Spinal cord (tissue), 10 donors: Measurements from ENCODE around the gene DDX31. TPM values are rescaled to one million over a fixed set of nuclear protein-coding genes. Genes with fewer than 3 reads are reported as not detected.

ENCODE experiments used
- DNase-seq, 6 donors: peaks; one replicate each; pipeline versions ENCODE4 v3.0.0 to v3.0.0-alpha.2; 2013 to 2015; ENCODE audit warnings: low spot score in 6 of 6, low read depth in 4 of 6
- H3K27ac ChIP-seq: one replicate; pipeline ENCODE4 v1.5.1; 2013; ENCODE audit warnings: low read depth, low read length, control low read depth
- H3K27me3 ChIP-seq: one replicate; pipeline ENCODE4 v1.6.1; 2013; ENCODE audit warnings: low read length; ENCODE audit not compliant: control insufficient read depth, insufficient read depth
- H3K36me3 ChIP-seq: one replicate; pipeline ENCODE4 v1.6.1; 2013; ENCODE audit warnings: low read length; ENCODE audit not compliant: control insufficient read depth, insufficient read depth
- H3K4me1 ChIP-seq: one replicate; pipeline ENCODE4 v1.6.1; 2013; ENCODE audit warnings: low read length; ENCODE audit not compliant: control insufficient read depth, insufficient read depth
- H3K4me3 ChIP-seq: one replicate; pipeline ENCODE4 v1.5.1; 2013; ENCODE audit warnings: low read depth, low read length, control low read depth
- H3K9me3 ChIP-seq: one replicate; pipeline ENCODE4 v1.6.1; 2013; ENCODE audit warnings: low read length; ENCODE audit not compliant: control insufficient read depth, insufficient read depth
- WGBS: methylation state at CpG from one replicate; pipeline ENCODE4 v1.1.5; 2013; ENCODE audit warnings: missing lambda C conversion rate; ENCODE audit not compliant: insufficient coverage; 5-methylcytosine and 5-hydroxymethylcytosine counted together
- polyA plus RNA-seq, 2 donors: library from polyadenylated mRNA; unstranded; fragments of 120-200 nt; gene quantifications; one replicate each; pipeline ENCODE4 v1.2.1, GENCODE V29; 2013; ENCODE audit not compliant: insufficient read length in 2 of 2
- total RNA-seq, 2 donors: library from RNA; depleted of rRNA in 1 of 2; stranded (reverse); fragments of 120-200 nt in 1 of 2; fragments of >200 nt in 1 of 2; gene quantifications; one replicate each; pipeline versions ENCODE4 v1.2.3 to v1.2.4, GENCODE V29; 2013 to 2014
- donor health status: healthy.

DDX31 gene
- total and polyA plus RNA-seq, 4 donors = 10.5 to 17.5 (median 12.4) TPM

DNA sequence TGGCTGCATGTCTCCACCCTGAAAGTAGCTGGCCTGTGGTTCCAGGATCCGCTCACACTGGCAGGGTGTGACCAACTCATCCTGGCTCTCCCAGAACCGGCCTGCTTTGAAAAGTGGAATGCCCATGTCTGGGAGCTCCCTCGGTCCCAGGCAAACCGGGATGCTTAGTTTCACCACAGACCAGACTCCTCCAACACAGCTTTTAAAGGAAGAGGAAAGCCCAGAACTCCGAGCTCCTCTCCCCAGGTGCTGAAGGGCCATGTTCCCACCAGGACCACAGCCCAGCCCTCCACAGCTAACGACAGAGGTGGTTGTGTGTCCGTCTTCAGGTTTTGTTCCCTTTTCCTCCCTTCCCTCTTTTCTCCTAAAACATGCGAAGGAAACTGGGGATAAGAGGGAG lies 38.5 kb upstream of the DDX31 start:
- no peak for DNase-seq
- Histone ChIP-seq H3K4me1 (no peaks in the 10 kb centered on the region), H3K9me3 (no peaks in the 10 kb centered on the region), H3K4me3 (no peak overlapping the region), H3K27ac (no peak overlapping the region), H3K27me3 (no peaks in the 10 kb centered on the region), H3K36me3 (no peaks in the 10 kb centered on the region)
- 100% methylated on average over 4 of the region's 8 CpGs for whole genome bisulfite sequencing

DNA sequence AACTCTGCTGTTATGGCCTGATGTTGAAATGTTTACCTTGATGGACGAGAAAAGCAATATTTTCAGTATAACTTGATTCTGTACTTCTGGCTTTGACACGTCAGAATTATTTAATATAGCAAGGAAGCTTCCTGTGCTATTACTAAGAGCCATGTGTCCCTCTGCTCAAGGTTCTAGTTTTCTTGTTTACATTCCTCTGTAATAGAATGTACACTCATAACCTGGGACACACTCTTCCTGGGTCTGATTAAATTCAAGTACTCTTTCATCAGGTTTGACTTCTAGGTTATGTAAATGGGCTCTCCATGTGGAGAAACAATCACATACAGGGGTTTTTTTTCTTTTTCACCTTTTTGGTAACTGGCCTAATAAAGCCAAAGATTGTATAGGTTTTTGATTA lies 33.6 kb upstream of the DDX31 start:
- H3K27me3 ChIP-seq = no peaks in the 10 kb centered on the region
- WGBS = no CpG with 5 or more reads among the region's 2 CpGs
- H3K36me3 ChIP-seq = no peaks in the 10 kb centered on the region
- H3K4me3 ChIP-seq = no peak overlapping the region
- no peaks in the 10 kb centered on the region for H3K9me3 ChIP-seq
- no peaks in the 10 kb centered on the region for H3K4me1 ChIP-seq
- no peak overlapping the region for H3K27ac ChIP-seq
- DNase-seq = no peak

DNA sequence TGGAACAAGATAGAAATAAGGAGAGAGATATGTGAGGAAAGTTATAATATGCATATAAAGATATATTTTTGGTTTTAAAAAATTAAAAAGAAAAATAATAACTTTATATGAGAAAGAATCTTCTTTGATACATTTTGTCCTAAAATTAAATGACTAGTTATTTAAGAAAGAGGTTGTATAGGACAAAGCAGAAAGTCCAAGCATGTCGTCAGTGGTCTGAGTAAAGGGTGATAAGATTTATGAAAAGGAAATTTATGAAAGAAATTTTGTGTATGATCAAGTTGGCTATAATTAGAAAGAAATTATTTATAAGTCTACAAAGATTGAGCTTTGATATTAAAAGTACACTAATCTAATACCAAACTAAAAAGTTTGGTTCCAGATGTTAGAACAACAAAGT lies 32.5 kb upstream of the DDX31 start:
- Histone ChIP-seq H3K27me3 (no peaks in the 10 kb centered on the region), H3K4me1 (no peaks in the 10 kb centered on the region), H3K27ac (no peak overlapping the region), H3K9me3 (peaks cover under 1% of the 10 kb centered on the region), H3K36me3 (no peaks in the 10 kb centered on the region), H3K4me3 (no peak overlapping the region)
- WGBS = no CpG with 5 or more reads among the region's 1 CpG
- DNase-seq = no peak

DNA sequence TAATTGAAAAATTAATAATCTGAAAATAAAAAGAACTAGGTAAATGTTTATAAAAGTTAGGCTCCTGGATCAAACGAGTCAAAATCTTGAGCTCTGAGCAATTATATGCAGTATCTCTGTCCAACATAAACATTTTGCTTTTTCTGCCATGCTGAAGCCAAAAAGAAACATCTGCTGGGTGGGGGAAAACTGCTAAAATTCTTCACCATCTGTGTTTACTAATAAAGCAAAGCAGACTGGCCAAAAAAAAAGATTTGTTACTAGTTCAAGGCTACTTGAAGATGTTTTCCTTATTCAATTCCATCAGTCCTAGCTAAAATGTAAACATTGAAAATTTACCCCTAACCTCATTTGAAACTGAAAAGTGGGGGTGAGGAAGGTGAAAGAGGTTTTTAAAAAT lies 30.2 kb upstream of the DDX31 start:
- peak in 1 of 6 donors; percentile 68 for DNase-seq
- no CpG with 5 or more reads among the region's 1 CpG for whole genome bisulfite sequencing
- no peak overlapping the region for H3K27ac ChIP-seq

DNA sequence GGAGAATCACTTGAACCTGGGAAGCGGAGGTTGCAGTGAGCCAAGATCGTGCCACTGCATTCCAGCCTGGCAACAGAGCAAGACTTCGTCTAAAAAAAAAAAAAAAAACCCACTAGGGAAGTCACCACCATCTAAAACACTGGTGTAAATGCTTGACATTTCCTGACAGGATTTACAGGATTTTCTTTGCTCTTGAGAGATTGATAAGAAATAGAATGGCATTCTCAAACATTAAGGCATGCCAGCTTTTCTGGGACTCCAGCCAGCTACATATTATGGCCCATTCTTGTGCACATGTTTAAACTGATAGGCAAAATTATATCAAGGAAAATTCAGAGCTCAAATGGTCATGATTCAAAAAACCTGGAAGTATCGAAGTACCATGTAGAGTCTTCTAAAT lies 29.2 kb upstream of the DDX31 start:
- DNase-seq = peak in 2 of 6 donors; percentile 38 to 63
- no peak overlapping the region for H3K4me3 ChIP-seq
- no peak overlapping the region for H3K27ac ChIP-seq
- no peaks in the 10 kb centered on the region for H3K27me3 ChIP-seq
- H3K4me1 ChIP-seq = no peaks in the 10 kb centered on the region
- peaks cover 3% of the 10 kb centered on the region for H3K9me3 ChIP-seq
- H3K36me3 ChIP-seq = no peaks in the 10 kb centered on the region
- WGBS = no CpG with 5 or more reads among the region's 4 CpGs

More for the DNA sequence above, 30.2 kb upstream of the DDX31 start:
- Histone ChIP-seq H3K36me3 (no peaks in the 10 kb centered on the region), H3K9me3 (peaks cover 3% of the 10 kb centered on the region), H3K4me1 (no peaks in the 10 kb centered on the region), H3K4me3 (no peak overlapping the region), H3K27me3 (no peaks in the 10 kb centered on the region)

DNA sequence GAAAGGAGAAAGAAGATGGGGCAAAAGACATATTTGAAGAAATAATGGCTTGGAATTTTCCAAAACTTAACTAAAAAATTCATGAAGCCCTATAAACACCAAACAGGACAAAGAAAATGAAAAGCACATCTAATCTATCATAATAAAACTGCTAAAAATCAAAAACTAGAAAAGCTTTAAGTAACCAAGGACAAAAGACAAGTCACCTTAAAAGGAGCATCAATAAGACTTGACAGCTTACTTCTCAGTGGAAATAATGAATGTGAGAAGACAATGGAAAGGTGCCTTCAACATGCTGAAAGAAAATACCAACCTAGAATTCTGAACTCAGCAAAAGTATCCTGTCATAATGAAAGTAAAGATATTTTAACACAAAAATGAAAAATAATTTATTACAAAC lies 27.4 kb upstream of the DDX31 start:
- Histone ChIP-seq H3K9me3 (peaks cover 3% of the 10 kb centered on the region), H3K36me3 (no peaks in the 10 kb centered on the region), H3K27ac (no peak overlapping the region), H3K4me3 (no peak overlapping the region), H3K4me1 (no peaks in the 10 kb centered on the region), H3K27me3 (no peaks in the 10 kb centered on the region)
- DNase-seq = no peak

DNA sequence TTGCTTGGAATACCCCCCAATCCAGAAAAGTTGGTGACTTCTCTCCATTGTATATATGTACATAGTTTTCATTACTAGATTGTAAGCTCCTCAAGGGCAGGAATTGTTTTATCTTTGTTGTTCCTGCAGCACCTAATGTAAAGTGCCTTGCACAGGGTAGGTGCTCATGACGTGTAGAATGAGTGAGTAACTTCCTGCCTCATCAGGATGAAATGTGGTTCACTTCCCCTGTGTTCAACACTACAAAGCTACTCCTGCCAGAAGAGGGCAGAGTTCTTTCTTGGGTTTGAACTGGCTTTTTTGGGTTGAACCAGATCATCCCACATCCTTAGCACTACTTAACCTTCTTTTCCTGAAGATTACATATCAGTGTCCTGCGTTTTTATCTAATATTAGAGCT lies 24.4 kb upstream of the DDX31 start:
- H3K9me3 ChIP-seq = peaks cover 3% of the 10 kb centered on the region
- no peak overlapping the region for H3K27ac ChIP-seq
- DNase-seq = no peak
- no peaks in the 10 kb centered on the region for H3K4me1 ChIP-seq
- H3K36me3 ChIP-seq = peaks cover 8% of the 10 kb centered on the region
- H3K27me3 ChIP-seq = no peaks in the 10 kb centered on the region
- H3K4me3 ChIP-seq = no peak overlapping the region
- no CpG with 5 or more reads among the region's 2 CpGs for WGBS

DNA sequence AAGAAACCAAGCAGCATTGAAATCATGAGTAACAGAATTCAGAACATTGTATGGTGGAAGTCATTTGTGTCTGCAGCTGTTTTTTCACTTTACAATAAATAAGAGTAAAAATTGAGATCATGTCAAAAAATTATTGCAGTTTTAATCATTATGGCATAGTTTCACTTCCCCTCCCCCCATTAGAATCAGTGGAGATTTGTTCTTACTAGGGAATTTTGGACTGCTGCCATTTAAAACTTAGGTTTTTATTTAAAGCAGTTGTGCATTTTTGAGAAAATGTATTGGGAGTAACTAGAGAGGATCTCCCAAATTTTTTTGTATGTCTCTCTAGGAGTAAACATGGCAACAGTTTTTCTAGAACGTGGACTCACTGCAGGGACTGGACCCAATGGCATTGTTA lies 20.9 kb upstream of the DDX31 start:
- no peaks in the 10 kb centered on the region for H3K4me1 ChIP-seq
- H3K9me3 ChIP-seq = no peaks in the 10 kb centered on the region
- H3K4me3 ChIP-seq = no peak overlapping the region
- H3K27me3 ChIP-seq = no peaks in the 10 kb centered on the region
- no peak overlapping the region for H3K27ac ChIP-seq
- no peak for DNase-seq
- no CpG with 5 or more reads among the region's 1 CpG for WGBS
- H3K36me3 ChIP-seq = peaks cover 17% of the 10 kb centered on the region

DNA sequence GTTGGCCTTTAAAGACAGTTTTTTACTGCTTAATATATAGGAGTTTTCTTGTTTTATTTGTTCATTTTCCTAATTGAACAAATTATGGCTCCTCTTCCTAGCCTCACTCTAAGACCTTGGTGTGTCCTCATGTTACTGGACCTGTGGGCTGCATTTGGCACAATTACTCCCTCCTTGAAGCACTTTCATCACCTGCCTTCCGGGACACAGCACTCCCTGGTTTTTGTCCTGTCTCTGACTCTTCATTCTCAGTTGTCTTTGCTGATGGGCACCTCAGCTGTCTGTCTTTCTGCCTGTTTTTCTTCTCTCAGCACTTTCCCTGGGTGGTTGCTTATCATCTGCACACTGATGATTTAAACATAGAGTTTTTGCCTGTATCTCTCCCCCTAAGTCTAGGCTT lies 14.1 kb upstream of the DDX31 start:
- WGBS = 100% methylated on average over 1 of the region's 1 CpG
- H3K9me3 ChIP-seq = no peaks in the 10 kb centered on the region
- no peak overlapping the region for H3K4me3 ChIP-seq
- no peaks in the 10 kb centered on the region for H3K4me1 ChIP-seq
- no peak overlapping the region for H3K27ac ChIP-seq
- H3K27me3 ChIP-seq = no peaks in the 10 kb centered on the region
- DNase-seq = no peak
- peaks cover 39% of the 10 kb centered on the region for H3K36me3 ChIP-seq

DNA sequence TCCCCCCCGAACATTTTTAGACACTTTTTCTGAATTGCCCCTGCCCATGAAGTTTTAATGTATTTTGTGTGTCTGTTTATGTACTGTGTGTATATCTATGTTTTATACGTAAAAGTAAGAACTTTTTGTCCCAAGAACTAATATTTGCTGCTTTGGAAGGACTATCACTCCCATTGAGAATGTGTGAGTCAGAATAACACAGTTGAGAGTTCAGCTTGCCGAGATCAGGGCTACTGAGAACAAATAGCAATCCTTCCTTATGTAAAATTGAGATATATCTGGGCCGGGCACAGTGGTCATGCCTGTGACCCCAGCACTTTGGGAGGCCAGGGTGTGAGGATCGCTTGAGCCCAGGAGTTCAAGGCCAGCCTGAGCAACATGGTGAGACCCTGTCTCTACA lies 11.8 kb upstream of the DDX31 start:
- no peak for DNase-seq
- Histone ChIP-seq H3K4me1 (no peaks in the 10 kb centered on the region), H3K4me3 (no peak overlapping the region), H3K36me3 (peaks cover 45% of the 10 kb centered on the region), H3K9me3 (no peaks in the 10 kb centered on the region), H3K27ac (no peak overlapping the region), H3K27me3 (no peaks in the 10 kb centered on the region)
- no CpG with 5 or more reads among the region's 5 CpGs for WGBS
